GM19468 (cell line): ENCODE data around the gene MCM3.

Experiments used
- ATAC-seq: cut with Tn5 transposase; IDR thresholded peaks from one replicate; pipeline ENCODE4 v1.9.1; 2021; ENCODE audit warnings: mild to moderate bottlenecking, moderate library complexity, moderate number of reproducible peaks; ENCODE audit not compliant: unreplicated experiment; ENCODE audit errors: extremely low read depth

MCM3 gene

GRCh38 chr6:52284460-52285176, at the start of gene MCM3:
MCM3 (minus strand) TSS chr6:52284742; CDS start chr6:52284674, 68 bp downstream.
- ATAC-seq, result peak; percentile 97

- ATAC-seq, result no peak
These were observed 49.3 kb upstream of the MCM3 start for GRCh38 chr6:52333840-52334200.

GRCh38 chr6:52331793-52332457, 47.4 kb upstream of the MCM3 start:
- no peak for ATAC-seq

- no peak for ATAC-seq
These were observed 45.9 kb upstream of the MCM3 start for GRCh38 chr6:52330470-52330869.

GRCh38 chr6:52328729-52329128, 44.2 kb upstream of the MCM3 start:
- no peak for ATAC-seq

- no peak for ATAC-seq
These were observed 43.7 kb upstream of the MCM3 start for GRCh38 chr6:52328303-52328662.

GRCh38 chr6:52326540-52327364, 42.2 kb upstream of the MCM3 start:
- ATAC-seq, result no peak

GRCh38 chr6:52325695-52326471, 41.3 kb upstream of the MCM3 start:
- ATAC-seq, result no peak

- ATAC-seq, result no peak
These were observed 39.6 kb upstream of the MCM3 start for GRCh38 chr6:52324189-52324588.

- peak; percentile 95 for ATAC-seq
These were observed 33.5 kb upstream of the MCM3 start for GRCh38 chr6:52317841-52318581.

- ATAC-seq, result no peak
These were observed 32.7 kb upstream of the MCM3 start for GRCh38 chr6:52317211-52317610.

- ATAC-seq, result no peak
These were observed 30.2 kb upstream of the MCM3 start for GRCh38 chr6:52314752-52315151.

GRCh38 chr6:52312461-52312860, 27.9 kb upstream of the MCM3 start:
- no peak for ATAC-seq

GRCh38 chr6:52310932-52311331, 26.4 kb upstream of the MCM3 start:
- ATAC-seq, result no peak

- ATAC-seq, result no peak
These were observed 23.4 kb upstream of the MCM3 start for GRCh38 chr6:52307900-52308372.

- no peak for ATAC-seq
These were observed 22.7 kb upstream of the MCM3 start for GRCh38 chr6:52306972-52307870.

GRCh38 chr6:52305948-52306767, 21.6 kb upstream of the MCM3 start:
- ATAC-seq, result peak; percentile 76

- ATAC-seq, result no peak
These were observed 20.9 kb upstream of the MCM3 start for GRCh38 chr6:52305411-52305810.
